Nephron (organoid): Measurements from ENCODE around the gene ITGA1.
A peak's percentile ranks its signal among the peaks of the same experiment; 100 is the strongest.

ENCODE experiments used
- H3K27ac Mint-ChIP-seq, 3 experiments: 2 replicates each; pipeline ENCODE4 v1.8.0; 2020; ENCODE audit warnings: mixed read lengths in 3 of 3, mild to moderate bottlenecking in 2 of 3, moderate library complexity in 1 of 3
- H3K27me3 Mint-ChIP-seq: 2 replicates; pipeline ENCODE4 v1.8.0; 2021; ENCODE audit warnings: low read depth, mild to moderate bottlenecking, moderate library complexity, mixed read lengths
- H3K36me3 Mint-ChIP-seq: 2 replicates; pipeline ENCODE4 v1.8.0; 2020; ENCODE audit warnings: low read depth, mixed read lengths
- H3K4me1 Mint-ChIP-seq: 2 replicates; pipeline ENCODE4 v1.8.0; 2020; ENCODE audit warnings: mixed read lengths
- H3K4me3 Mint-ChIP-seq, 3 experiments: 2 replicates each; pipeline ENCODE4 v1.8.0; 2020; ENCODE audit warnings: mild to moderate bottlenecking in 3 of 3, mixed read lengths in 3 of 3, moderate library complexity in 2 of 3
- H3K9me3 Mint-ChIP-seq: 2 replicates; pipeline ENCODE4 v1.8.0; 2020; ENCODE audit warnings: mixed read lengths
- TF ChIP-seq, protein P1 (sequence below), 3 experiments: fragments of 200-600 bp; sonication (generic); IDR thresholded peaks; one replicate each; pipeline ENCODE4 v1.5.0; 2021; ENCODE audit warnings: antibody characterized with exemption in 3 of 3; ENCODE audit not compliant: unreplicated experiment in 3 of 3

ITGA1 gene

DNA sequence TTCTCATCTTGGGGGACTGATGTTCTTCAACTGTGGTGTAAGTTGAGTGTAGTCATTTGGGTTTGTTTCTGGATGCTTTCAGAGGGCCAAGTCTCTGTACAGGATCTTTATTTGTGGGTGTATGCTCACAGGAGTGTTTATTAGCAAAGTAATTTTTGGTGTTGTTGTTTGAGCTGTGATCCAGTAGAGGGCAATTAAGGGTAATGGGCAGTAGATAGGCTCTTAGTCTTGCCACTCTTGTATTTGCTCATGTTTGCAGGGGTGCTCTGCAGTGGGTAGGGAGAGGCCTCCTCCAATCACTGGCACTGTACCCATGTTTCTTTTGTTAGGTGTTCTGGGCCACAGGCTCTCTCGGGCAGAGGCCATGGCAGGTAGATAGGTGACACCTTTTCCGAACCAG lies 155.6 kb downstream of the ITGA1 start:
- Mint-ChIP-seq H3K36me3 (peaks cover 15% of the 10 kb centered on the region), H3K27me3 (no peaks in the 10 kb centered on the region), H3K4me1 (peaks cover under 1% of the 10 kb centered on the region), H3K27ac (no peak overlapping the region), H3K9me3 (no peaks in the 10 kb centered on the region), H3K4me3 (no peak overlapping the region)
- TF ChIP-seq, protein P1, sequence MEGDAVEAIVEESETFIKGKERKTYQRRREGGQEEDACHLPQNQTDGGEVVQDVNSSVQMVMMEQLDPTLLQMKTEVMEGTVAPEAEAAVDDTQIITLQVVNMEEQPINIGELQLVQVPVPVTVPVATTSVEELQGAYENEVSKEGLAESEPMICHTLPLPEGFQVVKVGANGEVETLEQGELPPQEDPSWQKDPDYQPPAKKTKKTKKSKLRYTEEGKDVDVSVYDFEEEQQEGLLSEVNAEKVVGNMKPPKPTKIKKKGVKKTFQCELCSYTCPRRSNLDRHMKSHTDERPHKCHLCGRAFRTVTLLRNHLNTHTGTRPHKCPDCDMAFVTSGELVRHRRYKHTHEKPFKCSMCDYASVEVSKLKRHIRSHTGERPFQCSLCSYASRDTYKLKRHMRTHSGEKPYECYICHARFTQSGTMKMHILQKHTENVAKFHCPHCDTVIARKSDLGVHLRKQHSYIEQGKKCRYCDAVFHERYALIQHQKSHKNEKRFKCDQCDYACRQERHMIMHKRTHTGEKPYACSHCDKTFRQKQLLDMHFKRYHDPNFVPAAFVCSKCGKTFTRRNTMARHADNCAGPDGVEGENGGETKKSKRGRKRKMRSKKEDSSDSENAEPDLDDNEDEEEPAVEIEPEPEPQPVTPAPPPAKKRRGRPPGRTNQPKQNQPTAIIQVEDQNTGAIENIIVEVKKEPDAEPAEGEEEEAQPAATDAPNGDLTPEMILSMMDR (IDR thresholded peaks at IDR 0.05; ENCODE audit: unreplicated experiment in 3 of 3) = no peak

DNA sequence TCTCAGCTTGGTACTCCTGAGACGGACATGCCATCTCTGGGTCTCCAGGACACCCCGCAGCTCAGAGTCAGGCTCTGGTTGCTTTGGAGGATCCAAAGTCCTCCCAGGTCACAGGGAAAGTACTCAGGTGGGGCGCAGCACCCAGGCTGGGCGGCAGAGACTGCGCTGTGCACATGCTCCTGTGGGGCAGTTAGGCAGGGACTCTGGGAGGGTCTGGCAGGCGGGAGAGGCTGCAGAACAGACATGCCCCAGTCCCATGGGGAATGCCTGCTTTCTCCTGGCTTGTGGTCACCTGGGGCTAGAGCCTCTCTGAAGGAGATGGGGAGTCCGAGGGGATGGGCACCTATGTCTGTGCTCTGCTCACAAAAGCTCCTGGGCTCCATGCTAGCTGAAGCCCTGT lies 156.1 kb downstream of the ITGA1 start:
- peaks cover 6% of the 10 kb centered on the region for H3K4me1 Mint-ChIP-seq
- TF ChIP-seq, protein P1 (IDR thresholded peaks at IDR 0.05; ENCODE audit: unreplicated experiment in 3 of 3) = no peak

DNA sequence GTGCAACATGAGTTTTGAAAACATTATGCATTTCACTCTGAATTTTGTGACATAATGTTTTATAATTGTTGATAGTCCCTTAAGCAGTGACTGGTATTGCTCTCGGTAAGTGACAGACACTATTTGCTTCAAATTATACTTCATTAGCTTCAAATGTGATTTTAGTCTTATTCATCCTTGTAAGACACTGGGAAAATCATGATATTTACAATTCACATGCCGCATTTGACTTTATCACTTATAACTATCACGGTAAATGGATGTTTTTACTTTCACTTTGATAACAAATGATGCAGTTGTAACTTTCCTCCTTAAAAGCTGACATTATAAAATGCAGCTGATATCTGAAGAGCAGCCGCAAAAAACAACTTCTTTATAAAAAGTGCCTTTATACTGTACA lies 157.3 kb downstream of the ITGA1 start:
- Mint-ChIP-seq H3K36me3 (peaks cover 11% of the 10 kb centered on the region), H3K4me3 (no peak overlapping the region), H3K4me1 (peaks cover 6% of the 10 kb centered on the region), H3K9me3 (no peaks in the 10 kb centered on the region), H3K27ac (no peak overlapping the region), H3K27me3 (no peaks in the 10 kb centered on the region)
- TF ChIP-seq, protein P1 (IDR thresholded peaks at IDR 0.05; ENCODE audit: unreplicated experiment in 3 of 3) = no peak

More for the DNA sequence above, 156.1 kb downstream of the ITGA1 start:
- no peak overlapping the region for H3K4me3 Mint-ChIP-seq
- no peak overlapping the region for H3K27ac Mint-ChIP-seq
- H3K36me3 Mint-ChIP-seq = peaks cover 15% of the 10 kb centered on the region
- no peaks in the 10 kb centered on the region for H3K9me3 Mint-ChIP-seq
- no peaks in the 10 kb centered on the region for H3K27me3 Mint-ChIP-seq

DNA sequence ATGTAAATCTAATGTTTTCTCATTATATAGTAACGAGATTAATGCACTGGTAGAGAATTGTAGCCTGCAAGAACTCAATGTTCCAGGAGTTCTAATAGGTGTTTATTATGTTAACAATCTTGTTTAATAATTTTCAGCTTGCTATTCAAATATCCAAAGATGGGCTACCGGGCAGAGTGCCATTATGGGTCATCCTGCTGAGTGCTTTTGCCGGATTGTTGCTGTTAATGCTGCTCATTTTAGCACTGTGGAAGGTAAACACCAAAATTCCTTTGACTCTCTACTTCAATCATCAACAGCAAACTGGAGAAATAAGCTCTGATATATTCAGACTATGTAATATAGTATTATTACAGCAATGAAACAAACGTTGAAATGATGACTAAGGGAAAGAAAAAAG lies 159.5 kb downstream of the ITGA1 start:
- H3K36me3 Mint-ChIP-seq = peaks cover 5% of the 10 kb centered on the region
- H3K9me3 Mint-ChIP-seq = no peaks in the 10 kb centered on the region
- no peaks in the 10 kb centered on the region for H3K27me3 Mint-ChIP-seq

DNA sequence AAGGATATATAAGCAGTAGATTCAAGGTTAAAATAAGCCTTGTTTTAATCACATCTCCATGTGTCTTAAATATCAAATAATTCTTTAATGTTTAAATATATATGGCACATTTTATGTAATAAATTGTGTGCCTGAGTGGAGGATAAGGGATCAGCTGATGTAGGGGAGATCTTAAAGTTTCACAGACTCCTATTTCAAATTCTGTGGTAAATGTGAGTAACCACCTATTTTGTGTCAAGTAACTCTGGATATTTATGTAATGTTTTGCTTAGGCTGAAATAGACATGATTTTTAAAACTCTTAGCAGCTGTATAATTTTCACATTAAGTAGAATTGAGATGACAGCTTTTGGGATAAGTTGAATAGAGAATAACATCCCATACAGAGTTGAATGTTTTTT lies 160.1 kb downstream of the ITGA1 start:
- Mint-ChIP-seq H3K4me3 (no peak overlapping the region), H3K27me3 (no peaks in the 10 kb centered on the region), H3K9me3 (no peaks in the 10 kb centered on the region), H3K27ac (peak overlapping the region in 1 of 3 experiments; percentile 53), H3K36me3 (peaks cover 5% of the 10 kb centered on the region), H3K4me1 (peaks cover 6% of the 10 kb centered on the region)
- TF ChIP-seq, protein P1 (IDR thresholded peaks at IDR 0.05; ENCODE audit: unreplicated experiment in 3 of 3) = no peak

More for the DNA sequence above, 159.5 kb downstream of the ITGA1 start:
- Mint-ChIP-seq H3K4me3 (no peak overlapping the region), H3K4me1 (peaks cover 6% of the 10 kb centered on the region), H3K27ac (peak overlapping the region in 2 of 3 experiments; percentile 7 to 18)
- TF ChIP-seq, protein P1 (IDR thresholded peaks at IDR 0.05; ENCODE audit: unreplicated experiment in 3 of 3) = no peak

DNA sequence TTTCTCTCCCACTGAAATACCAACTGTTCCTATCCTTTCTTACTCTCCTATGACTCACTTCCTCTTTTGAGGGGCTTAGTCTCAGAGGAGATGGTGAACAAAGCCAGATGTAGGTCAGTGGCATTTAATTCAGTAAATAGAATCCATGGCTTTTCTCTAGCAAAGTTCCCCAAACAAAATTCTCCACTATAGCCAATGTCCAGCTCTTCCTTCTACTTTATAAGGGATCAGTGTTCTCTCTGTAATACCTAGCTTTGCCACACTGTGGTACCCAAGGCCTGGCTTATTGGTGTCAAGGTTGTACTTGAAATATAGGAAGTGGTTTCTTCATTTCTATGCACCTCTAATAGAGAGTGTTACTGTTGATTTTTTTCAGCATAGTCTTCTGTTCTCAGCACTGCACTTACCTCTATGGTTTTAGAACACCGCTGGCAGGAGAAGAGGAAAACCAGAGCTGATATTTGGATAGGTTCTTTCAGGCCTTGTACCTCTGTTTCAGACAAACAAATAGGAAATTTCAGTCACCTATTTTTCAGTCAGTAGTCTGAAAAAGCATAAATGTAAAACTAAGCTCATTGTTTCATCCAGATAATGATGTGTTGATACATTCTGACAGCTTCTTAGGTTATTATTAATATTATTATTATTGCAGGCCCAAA lies 160.8 kb downstream of the ITGA1 start:
- H3K4me1 Mint-ChIP-seq = peaks cover 6% of the 10 kb centered on the region
- H3K36me3 Mint-ChIP-seq = no peaks in the 10 kb centered on the region
- peak overlapping the region; percentile 2 to 53 (median 23) for H3K27ac Mint-ChIP-seq
- no peak overlapping the region for H3K4me3 Mint-ChIP-seq
- H3K27me3 Mint-ChIP-seq = no peaks in the 10 kb centered on the region
- TF ChIP-seq, protein P1 (IDR thresholded peaks at IDR 0.05; ENCODE audit: unreplicated experiment in 3 of 3) = peak; percentile 82 to 87 (median 86)
- no peaks in the 10 kb centered on the region for H3K9me3 Mint-ChIP-seq
